ENCODE results near the gene NRXN3. TPM values are rescaled to one million over a fixed set of nuclear protein-coding genes. Genes with fewer than 3 reads are reported as not detected.

Gene NRXN3
- total RNA-seq, 1 donor from 2014 or later, result 5.9 TPM

DNA sequence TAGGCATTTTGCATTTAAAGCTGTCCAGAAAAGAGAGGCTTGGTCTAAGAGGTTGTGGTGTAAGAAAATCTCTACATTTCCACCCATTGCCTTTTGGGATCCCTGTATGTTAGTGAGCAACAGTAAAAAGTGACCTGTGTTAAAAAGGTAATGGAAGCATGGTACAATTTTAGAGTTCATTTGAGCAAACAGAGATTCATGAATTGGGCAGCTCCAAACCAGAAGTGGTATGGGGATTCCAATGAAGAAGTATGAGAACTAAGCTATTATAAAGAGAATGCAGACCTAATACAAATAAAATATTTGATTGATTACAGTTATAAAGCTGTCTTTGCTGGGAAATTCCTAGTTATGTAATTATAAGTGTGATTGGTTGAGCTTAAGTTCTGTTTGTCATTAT, 1134.1 kb downstream of the NRXN3 start:
- no peaks in the 10 kb centered on the region for H3K79me2 ChIP-seq (ENCODE audit: low read depth)

GRCh38 chr14:79306546-79306945, 1136.4 kb downstream of the NRXN3 start:
- H3K4me3 ChIP-seq, result no peak overlapping the region
- H3K36me3 Mint-ChIP-seq, result peaks cover 3% of the 10 kb centered on the region
- H3K4me2 ChIP-seq, result no peak overlapping the region
- TF ChIP-seq CTCF (IDR thresholded peaks at IDR 0.05) (no peak), EZH2 (IDR thresholded peaks at IDR 0.05) (no peak), EZH2phosphoT487 (IDR thresholded peaks at IDR 0.05) (no peak)
- no peaks in the 10 kb centered on the region for H3K27me3 ChIP-seq
- H3K9ac ChIP-seq, result no peak overlapping the region
- no peak overlapping the region for H3K27ac Mint-ChIP-seq
- H3K9me3 ChIP-seq (ENCODE audit: low read depth), result no peaks in the 10 kb centered on the region
- H3K4me3 Mint-ChIP-seq, result no peak overlapping the region
- H3K27me3 Mint-ChIP-seq (ENCODE audit: insufficient read depth, low read depth), result no peaks in the 10 kb centered on the region
- no peak overlapping the region for H2AFZ ChIP-seq (replicated peaks)
- H3K36me3 ChIP-seq, result no peaks in the 10 kb centered on the region
- DNase-seq (ENCODE audit: low spot score), result no peak
- no peaks in the 10 kb centered on the region for H3K79me2 ChIP-seq (ENCODE audit: low read depth)
- H3K27ac ChIP-seq, result no peak overlapping the region
- H3F3A ChIP-seq (ENCODE audit: low read depth), result no peaks in the 10 kb centered on the region
- H3K4me1 Mint-ChIP-seq, result no peaks in the 10 kb centered on the region
- no peaks in the 10 kb centered on the region for H3K9me3 Mint-ChIP-seq
- H3K4me1 ChIP-seq, result no peaks in the 10 kb centered on the region
- H4K20me1 ChIP-seq (ENCODE audit: low read depth), result no peaks in the 10 kb centered on the region

More for the DNA sequence above, 1134.1 kb downstream of the NRXN3 start:
- no peaks in the 10 kb centered on the region for H3K9me3 Mint-ChIP-seq
- Histone ChIP-seq H3K27ac (no peak overlapping the region), H3K4me3 (no peak overlapping the region), H3K36me3 (no peaks in the 10 kb centered on the region), H3K9me3 (ENCODE audit: low read depth) (no peaks in the 10 kb centered on the region), H2AFZ (replicated peaks) (no peak overlapping the region), H3K4me2 (no peak overlapping the region), H3F3A (ENCODE audit: low read depth) (no peaks in the 10 kb centered on the region), H3K27me3 (no peaks in the 10 kb centered on the region), H3K9ac (no peak overlapping the region), H4K20me1 (ENCODE audit: low read depth) (no peaks in the 10 kb centered on the region), H3K4me1 (no peaks in the 10 kb centered on the region)
- H3K4me1 Mint-ChIP-seq, result no peaks in the 10 kb centered on the region
- H3K36me3 Mint-ChIP-seq, result peaks cover 3% of the 10 kb centered on the region
- no peak for DNase-seq (ENCODE audit: low spot score)
- H3K27ac Mint-ChIP-seq, result no peak overlapping the region
- no peaks in the 10 kb centered on the region for H3K27me3 Mint-ChIP-seq (ENCODE audit: insufficient read depth, low read depth)
- H3K4me3 Mint-ChIP-seq, result no peak overlapping the region
- no peak for TF ChIP-seq EZH2phosphoT487 (IDR thresholded peaks at IDR 0.05)
- TF ChIP-seq CTCF (IDR thresholded peaks at IDR 0.05), result no peak
- TF ChIP-seq EZH2 (IDR thresholded peaks at IDR 0.05), result no peak

GRCh38 chr14:79318371-79318770, 1148.2 kb downstream of the NRXN3 start:
- H3K9me3 ChIP-seq (ENCODE audit: low read depth), result no peaks in the 10 kb centered on the region
- no peaks in the 10 kb centered on the region for H3K36me3 Mint-ChIP-seq
- H3K9me3 Mint-ChIP-seq, result peaks cover 2% of the 10 kb centered on the region
- no peaks in the 10 kb centered on the region for H3K27me3 Mint-ChIP-seq (ENCODE audit: insufficient read depth, low read depth)
- H3K79me2 ChIP-seq (ENCODE audit: low read depth), result no peaks in the 10 kb centered on the region
- no peaks in the 10 kb centered on the region for H3K36me3 ChIP-seq
- no peak overlapping the region for H3K4me2 ChIP-seq
- H3K4me3 Mint-ChIP-seq, result no peak overlapping the region
- no peak overlapping the region for H3K4me3 ChIP-seq
- no peak for TF ChIP-seq EZH2 (IDR thresholded peaks at IDR 0.05)
- TF ChIP-seq EZH2phosphoT487 (IDR thresholded peaks at IDR 0.05), result no peak
- no peak for TF ChIP-seq CTCF (IDR thresholded peaks at IDR 0.05)
- peaks cover 24% of the 10 kb centered on the region for H3K4me1 ChIP-seq
- peaks cover 10% of the 10 kb centered on the region for H3F3A ChIP-seq (ENCODE audit: low read depth)
- DNase-seq (ENCODE audit: low spot score), result no peak
- no peaks in the 10 kb centered on the region for H3K27me3 ChIP-seq
- H3K4me1 Mint-ChIP-seq, result peaks cover 11% of the 10 kb centered on the region
- no peak overlapping the region for H2AFZ ChIP-seq (replicated peaks)
- no peak overlapping the region for H3K27ac Mint-ChIP-seq
- H3K9ac ChIP-seq, result no peak overlapping the region
- no peaks in the 10 kb centered on the region for H4K20me1 ChIP-seq (ENCODE audit: low read depth)
- H3K27ac ChIP-seq, result no peak overlapping the region
